GM12864 (cell line): Measurements from ENCODE around the gene ALOX15B.

ENCODE experiments used
- DNase-seq: peaks from one replicate; pipeline ENCODE4 v3.0.0-alpha.2; 2011; ENCODE audit warnings: low read depth
- H3K4me3 ChIP-seq: 2 replicates; pipeline ENCODE4 v1.5.1; 2011; ENCODE audit warnings: mild to moderate bottlenecking, low read depth, low read length, control low read depth
- CTCF ChIP-seq: IDR thresholded peaks from 2 replicates; pipeline ENCODE4 v1.5.1; 2011; ENCODE audit warnings: low read depth, mild to moderate bottlenecking, moderate library complexity, low read length, control low read depth, inconsistent platforms; ENCODE audit errors: missing control alignments

ALOX15B gene

GRCh38 chr17:8051831-8052230 lies 13.0 kb downstream of the ALOX15B start:
- no peak for DNase-seq
- no peak for TF ChIP-seq CTCF
- H3K4me3 ChIP-seq: no peak overlapping the region

- H3K4me3 ChIP-seq: no peak overlapping the region
- no peak for TF ChIP-seq CTCF
- no peak for DNase-seq
Measured at GRCh38 chr17:8052256-8053252, 13.7 kb downstream of the ALOX15B start.

- no peak overlapping the region for H3K4me3 ChIP-seq
- TF ChIP-seq CTCF: no peak
- no peak for DNase-seq
Measured at GRCh38 chr17:8053600-8053999, 14.7 kb downstream of the ALOX15B start.

- TF ChIP-seq CTCF: no peak
- no peak overlapping the region for H3K4me3 ChIP-seq
- no peak for DNase-seq
Measured at GRCh38 chr17:8055851-8056231, 17.0 kb downstream of the ALOX15B start.

GRCh38 chr17:8056232-8056975 lies 17.5 kb downstream of the ALOX15B start:
- H3K4me3 ChIP-seq: no peak overlapping the region
- no peak for TF ChIP-seq CTCF
- no peak for DNase-seq

GRCh38 chr17:8056976-8057625 lies 18.2 kb downstream of the ALOX15B start:
- no peak for TF ChIP-seq CTCF
- H3K4me3 ChIP-seq: no peak overlapping the region
- no peak for DNase-seq
